HepG2 (cell line): ENCODE results near the gene PTBP2. TPM values are rescaled to one million over a fixed set of nuclear protein-coding genes. Genes with fewer than 3 reads are reported as not detected.
A peak's percentile ranks its signal among the peaks of the same experiment; 100 is the strongest.

Source experiments
- BCL6 ChIP-seq: IDR thresholded peaks from 2 replicates; pipeline ENCODE4 v1.6.1; 2016; ENCODE audit warnings: missing genetic modification reagents, missing compliant biosample characterization
- NR2C2 ChIP-seq: sonication (generic); formaldehyde crosslinking; IDR thresholded peaks from 2 replicates; pipeline ENCODE4 v1.4.0; 2020; ENCODE audit warnings: missing genetic modification reagents, mild to moderate bottlenecking, moderate library complexity, borderline replicate concordance
- PCBP1 ChIP-seq: fragments of 200-400 bp; formaldehyde crosslinking; IDR thresholded peaks from 2 replicates; pipeline ENCODE4 v1.6.1; 2017; ENCODE audit warnings: mild to moderate bottlenecking, low read depth, low read length, borderline replicate concordance
- PRMT3 ChIP-seq: sonication (generic); formaldehyde crosslinking; IDR thresholded peaks from 2 replicates; pipeline ENCODE4 v1.8.1; 2022; ENCODE audit warnings: low read depth, mild to moderate bottlenecking, moderate library complexity, missing genetic modification reagents, borderline replicate concordance
- XRCC5 ChIP-seq: fragments of 200-400 bp; formaldehyde crosslinking; optimal IDR thresholded peaks from 2 replicates; pipeline ENCODE3; 2017; ENCODE audit warnings: mild to moderate bottlenecking, low read length
- ZBTB40 ChIP-seq, 2 experiments: fragments of 450-650 bp in 1 of 2; sonication (generic) in 1 of 2; formaldehyde crosslinking in 1 of 2; IDR thresholded peaks; 2 replicates each; pipeline versions ENCODE4 v1.6.1 to v1.8.0; 2016 to 2022; ENCODE audit warnings: antibody characterized with exemption in 1 of 2, mild to moderate bottlenecking in 1 of 2, missing genetic modification reagents in 1 of 2
- ZFP91 ChIP-seq: sonication (generic); formaldehyde crosslinking; IDR thresholded peaks from 2 replicates; pipeline ENCODE4 v1.9.0; 2022; ENCODE audit warnings: missing genetic modification reagents, mild to moderate bottlenecking, borderline replicate concordance
- ZNF207 ChIP-seq: fragments of 450-650 bp; IDR thresholded peaks from 2 replicates; pipeline ENCODE4 v1.6.1; 2016; ENCODE audit warnings: antibody characterized with exemption, borderline replicate concordance
- ZNF547 ChIP-seq: sonication (generic); formaldehyde crosslinking; IDR thresholded peaks from 2 replicates; pipeline ENCODE4 v1.5.1; 2020; ENCODE audit warnings: mild to moderate bottlenecking, missing genetic modification reagents
- ZNF7 ChIP-seq: IDR thresholded peaks from 2 replicates; pipeline ENCODE4 v1.6.1; 2016; ENCODE audit warnings: missing biosample characterization, missing genetic modification reagents
- polyA plus RNA-seq, 8 experiments: library from polyadenylated mRNA; depleted of rRNA in 3 of 8; stranded (reverse) in 7 of 8; unstranded in 1 of 8; fragments of >200 nt; fragmentation: Illumina TruSeq in 4 of 8; extraction: Trizol in 4 of 8; gene quantifications; 2 replicates each; pipeline versions ENCODE4 v1.2.1 to v1.2.3, GENCODE V29; 2011 to 2016; ENCODE audit warnings: low read depth in 4 of 8, missing spikeins in 1 of 8, mixed read lengths in 1 of 8; ENCODE audit not compliant: insufficient read depth in 1 of 8
- total RNA-seq, 5 experiments: library from RNA; depleted of rRNA; stranded (reverse); fragments of >200 nt; fragmentation: Illumina TruSeq; extraction: Trizol; gene quantifications; 2 replicates each; pipeline ENCODE4 v1.2.3, GENCODE V29; 2016; ENCODE audit warnings: low read depth in 1 of 5
- TF ChIP-seq, protein P1 (sequence below): sonication (generic); formaldehyde crosslinking; IDR thresholded peaks from 2 replicates; pipeline ENCODE4 v1.4.0; 2020; ENCODE audit warnings: missing genetic modification reagents

The PTBP2 gene
- total and polyA plus RNA-seq, 2 of the 13 experiments (the other 11 are each of a cell fraction or from before 2014, with no cell fraction given) = 10.5 to 14.1 TPM

GRCh38 chr1:96721416-96722160, at the start of gene PTBP2 (continued):
- TF ChIP-seq ZBTB40 (IDR thresholded peaks at IDR 0.05) (no peak), ZBTB40 (CRISPR knock-in tag; IDR thresholded peaks at IDR 0.05) (peak; percentile 49; the same call in 1 of the 2 replicates), BCL6 (CRISPR knock-in tag) (peak; percentile 8; the same call in 1 of the 2 replicates), ZNF547 (peak; percentile 28; the same call in 1 of the 2 replicates), PRMT3 (no peak), NR2C2 (CRISPR knock-in tag) (no peak), PCBP1 (no peak), ZFP91 (CRISPR knock-in tag) (peak; percentile 53; the same call in 1 of the 2 replicates), ZNF207 (no peak), ZNF7 (CRISPR knock-in tag) (no peak), XRCC5 (peak; percentile 25)
- TF ChIP-seq, protein P1, sequence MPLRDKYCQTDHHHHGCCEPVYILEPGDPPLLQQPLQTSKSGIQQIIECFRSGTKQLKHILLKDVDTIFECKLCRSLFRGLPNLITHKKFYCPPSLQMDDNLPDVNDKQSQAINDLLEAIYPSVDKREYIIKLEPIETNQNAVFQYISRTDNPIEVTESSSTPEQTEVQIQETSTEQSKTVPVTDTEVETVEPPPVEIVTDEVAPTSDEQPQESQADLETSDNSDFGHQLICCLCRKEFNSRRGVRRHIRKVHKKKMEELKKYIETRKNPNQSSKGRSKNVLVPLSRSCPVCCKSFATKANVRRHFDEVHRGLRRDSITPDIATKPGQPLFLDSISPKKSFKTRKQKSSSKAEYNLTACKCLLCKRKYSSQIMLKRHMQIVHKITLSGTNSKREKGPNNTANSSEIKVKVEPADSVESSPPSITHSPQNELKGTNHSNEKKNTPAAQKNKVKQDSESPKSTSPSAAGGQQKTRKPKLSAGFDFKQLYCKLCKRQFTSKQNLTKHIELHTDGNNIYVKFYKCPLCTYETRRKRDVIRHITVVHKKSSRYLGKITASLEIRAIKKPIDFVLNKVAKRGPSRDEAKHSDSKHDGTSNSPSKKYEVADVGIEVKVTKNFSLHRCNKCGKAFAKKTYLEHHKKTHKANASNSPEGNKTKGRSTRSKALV (CRISPR knock-in tag) = peak; percentile 60; the same call in 1 of the 2 replicates
